ENCODE measurements around the gene RPL32.
"Not testable (repeated sequence)": the region's sequence is repeated elsewhere in the genome, so short reads cannot be mapped to it uniquely, and the experiment has no call there.

Gene RPL32

DNA sequence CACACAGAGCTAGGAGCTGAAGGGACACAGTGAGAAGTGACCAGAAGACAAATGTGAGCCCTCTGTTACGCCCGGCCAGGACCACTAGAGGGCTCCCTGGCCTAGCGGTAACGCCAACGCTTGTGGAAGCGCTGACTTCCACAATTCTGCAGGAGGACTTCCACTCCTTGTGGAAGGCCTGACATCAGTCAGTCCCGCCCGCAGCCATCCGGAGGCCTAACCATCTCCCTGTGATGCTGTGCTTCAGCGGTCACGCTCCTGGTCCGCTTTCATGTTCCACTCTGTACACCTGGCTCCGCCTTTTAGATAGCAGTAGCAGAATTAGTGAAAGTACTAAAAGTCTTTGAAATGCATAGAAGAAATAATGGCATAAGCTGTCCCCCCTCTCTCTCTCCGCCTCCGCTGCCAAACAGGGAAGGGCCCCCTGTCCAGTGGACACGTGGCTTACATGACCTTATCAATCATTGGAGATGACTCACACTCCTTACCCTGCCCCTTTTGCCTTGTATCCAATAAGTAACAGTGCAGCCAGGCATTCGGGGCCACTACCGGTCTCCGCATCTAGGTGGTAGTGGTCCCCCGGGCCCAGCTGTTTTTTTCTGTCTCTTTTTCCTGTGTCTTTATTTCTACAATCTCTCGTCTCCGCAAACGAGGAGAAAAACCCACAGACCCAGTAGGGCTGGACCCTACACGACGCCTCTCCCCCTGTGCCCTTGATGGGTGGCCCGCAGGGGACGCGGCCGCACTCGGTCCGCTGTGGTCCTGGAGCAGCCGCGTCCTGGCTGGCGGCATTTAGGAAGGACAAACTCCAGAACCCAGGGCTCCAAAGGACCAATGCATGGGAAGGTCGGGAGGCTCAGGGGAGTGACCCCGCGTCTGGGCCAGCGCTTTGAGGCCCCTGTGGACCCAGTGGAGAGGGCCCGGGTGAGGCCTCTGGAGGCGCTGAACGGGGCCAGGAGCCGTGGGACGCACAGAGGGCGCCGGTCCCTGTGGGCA is 27.0 kb upstream of the RPL32 start:
- peak; percentile 88 for DNase-seq (ENCODE audit: low spot score)

DNA sequence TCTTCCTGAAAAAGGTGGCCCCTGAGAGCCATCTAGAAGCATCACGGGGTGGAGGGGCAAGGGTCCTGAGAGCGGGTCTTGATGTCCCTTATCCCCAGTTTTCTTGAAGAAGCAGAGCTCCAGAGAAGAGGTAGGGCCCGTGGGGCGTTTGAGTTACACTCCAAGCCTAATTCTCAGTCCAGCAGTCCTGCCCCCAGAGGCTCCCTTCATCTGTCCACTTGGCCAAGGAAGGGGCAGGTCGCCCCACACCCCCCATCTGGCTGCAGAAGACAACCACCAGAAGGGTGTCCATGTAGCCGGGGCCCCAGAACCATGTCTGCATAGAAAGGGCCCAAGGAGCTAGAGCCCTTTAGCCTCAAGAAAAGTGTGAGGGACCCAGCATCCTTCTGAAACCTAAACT is 25.5 kb upstream of the RPL32 start:
- DNase-seq (ENCODE audit: low spot score): no peak

GRCh38 chr3:12865271-12865670 is 23.9 kb upstream of the RPL32 start:
- DNase-seq (ENCODE audit: low spot score): no peak

GRCh38 chr3:12862387-12862786 is 21.0 kb upstream of the RPL32 start:
- DNase-seq (ENCODE audit: low spot score): no peak

- DNase-seq (ENCODE audit: low spot score): no peak
Measured at GRCh38 chr3:12861611-12862010, 20.2 kb upstream of the RPL32 start.

DNA sequence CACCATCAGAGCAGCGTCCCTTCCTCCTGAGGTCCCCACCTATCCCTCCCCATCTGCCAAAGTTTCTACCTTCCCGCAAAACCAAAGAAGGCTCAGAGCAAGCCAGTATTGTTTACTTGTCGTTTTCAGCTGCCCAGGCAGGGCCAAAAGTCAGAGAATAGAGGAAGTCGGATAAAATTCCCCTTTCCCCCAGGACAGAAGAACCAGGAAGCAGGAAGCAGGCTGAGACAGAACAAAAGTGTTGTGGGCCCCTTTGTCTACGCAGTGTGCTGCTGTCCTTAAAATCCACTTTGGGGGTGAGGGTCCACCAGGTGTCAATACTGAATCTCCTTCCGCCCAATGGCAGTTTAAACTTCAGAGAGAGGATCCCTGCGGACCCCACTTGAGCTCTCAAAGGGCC is 18.5 kb upstream of the RPL32 start:
- DNase-seq (ENCODE audit: low spot score): no peak

DNA sequence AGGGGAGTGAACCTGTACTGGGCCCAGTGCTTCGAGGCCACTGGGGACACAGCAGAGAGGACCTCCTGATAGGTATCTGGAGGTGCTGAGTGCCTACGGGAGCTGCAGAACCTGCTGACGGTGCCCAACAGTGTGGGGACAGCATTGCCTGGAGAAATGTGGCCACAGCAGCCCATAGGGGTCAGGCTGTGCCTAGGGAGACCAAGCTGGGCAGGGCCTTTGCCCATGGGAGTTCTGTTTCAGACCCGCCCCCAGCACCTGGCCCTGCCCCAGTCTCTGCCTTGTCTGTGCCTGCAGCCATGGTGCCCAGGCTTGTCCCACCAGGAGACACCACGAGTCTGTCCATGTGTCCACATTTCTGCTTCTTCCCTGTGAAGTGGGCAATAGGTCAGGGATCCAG is 15.3 kb upstream of the RPL32 start:
- DNase-seq (ENCODE audit: low spot score): no peak

- DNase-seq (ENCODE audit: low spot score): no peak
Measured at GRCh38 chr3:12854565-12854964, 13.2 kb upstream of the RPL32 start.

DNA sequence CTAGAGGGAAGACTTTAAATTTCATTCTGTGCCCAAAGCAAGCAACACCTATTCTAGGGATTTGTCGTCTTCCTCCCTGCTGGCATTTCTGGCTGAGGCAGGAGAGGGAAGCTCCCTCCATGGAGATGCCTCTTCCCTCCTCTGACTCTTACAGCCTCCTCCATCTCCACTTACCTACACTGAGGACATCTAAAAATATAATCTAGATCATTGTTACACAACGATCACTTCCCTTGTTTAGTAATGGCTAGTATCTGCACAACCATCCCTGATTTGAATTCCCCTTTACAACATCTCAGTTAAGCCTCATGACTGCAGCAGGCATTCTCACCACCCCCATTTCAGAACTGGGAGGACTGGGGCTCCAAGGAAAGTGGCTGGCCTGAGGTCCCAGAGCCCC is 12.5 kb upstream of the RPL32 start:
- DNase-seq (ENCODE audit: low spot score): not testable (repeated sequence)

DNA sequence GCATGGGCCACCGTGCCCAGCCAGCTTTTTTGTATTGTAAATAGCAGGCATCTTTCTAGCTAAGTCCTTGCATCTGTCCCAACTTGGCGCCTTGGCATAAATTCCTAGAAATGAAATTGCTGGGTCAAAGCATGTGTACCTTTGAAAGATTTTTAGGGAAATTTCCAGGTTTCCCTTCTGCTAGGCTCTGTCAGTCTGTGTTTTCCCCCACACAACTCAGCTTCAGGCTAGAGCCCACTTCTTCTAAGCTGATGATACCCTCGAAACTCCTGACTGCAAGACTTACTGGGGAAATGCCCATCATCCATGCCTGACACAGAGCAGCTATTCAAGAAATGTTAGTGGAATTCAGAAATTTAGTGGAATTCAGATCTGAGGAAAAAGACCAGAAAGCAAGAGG is 10.8 kb upstream of the RPL32 start:
- no peak for DNase-seq (ENCODE audit: low spot score)

GRCh38 chr3:12845811-12846210 is 4.4 kb upstream of the RPL32 start:
- no peak for DNase-seq (ENCODE audit: low spot score)

- no peak for DNase-seq (ENCODE audit: low spot score)
Measured at GRCh38 chr3:12842469-12842868, 1.1 kb upstream of the RPL32 start.

DNA sequence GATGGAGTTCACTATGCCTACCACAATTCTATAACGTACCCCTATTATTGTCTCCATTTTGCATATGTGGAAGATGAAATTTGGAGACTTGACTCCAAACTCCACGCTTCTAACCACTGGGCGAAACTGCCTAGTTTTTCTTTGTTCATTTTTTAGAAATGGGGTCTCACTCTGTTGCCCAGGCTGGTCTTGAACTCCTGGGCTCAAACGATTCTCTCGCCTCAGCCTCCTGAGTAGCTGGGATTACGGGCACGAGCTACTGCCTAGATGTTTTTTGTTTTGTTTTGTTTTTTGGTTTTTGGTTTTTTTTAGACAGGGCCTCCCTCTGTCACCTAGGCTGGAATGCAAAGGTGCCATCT is 584 bp upstream of the RPL32 start:
- DNase-seq (ENCODE audit: low spot score): no peak

DNA sequence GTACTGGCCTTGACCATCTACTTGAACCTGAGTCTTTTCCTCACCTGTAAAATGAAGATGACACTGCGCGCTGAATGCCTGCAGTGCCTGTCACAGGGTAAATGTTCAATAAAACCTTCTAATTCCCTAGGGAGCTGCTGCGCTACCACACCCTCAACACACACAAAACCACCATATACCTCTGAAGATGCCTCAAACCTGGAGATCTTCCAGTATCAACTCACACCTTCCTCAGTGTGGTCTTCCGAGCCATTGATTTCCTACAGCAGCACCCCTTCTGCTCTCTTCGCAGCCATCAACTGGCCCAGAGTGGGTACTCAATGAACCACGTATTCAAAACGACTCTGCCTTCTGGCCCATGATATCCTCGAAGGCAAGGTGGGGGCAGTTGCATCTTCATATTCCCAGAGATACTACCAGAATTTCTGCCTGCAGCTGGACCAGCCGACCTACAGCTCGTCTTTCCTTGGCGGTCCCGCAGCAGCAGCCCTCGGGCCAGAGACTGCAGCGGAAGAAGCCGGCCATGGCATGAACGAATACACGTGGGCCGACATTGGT is 695 bp downstream of the RPL32 start:
- no peak for DNase-seq (ENCODE audit: low spot score)

DNA sequence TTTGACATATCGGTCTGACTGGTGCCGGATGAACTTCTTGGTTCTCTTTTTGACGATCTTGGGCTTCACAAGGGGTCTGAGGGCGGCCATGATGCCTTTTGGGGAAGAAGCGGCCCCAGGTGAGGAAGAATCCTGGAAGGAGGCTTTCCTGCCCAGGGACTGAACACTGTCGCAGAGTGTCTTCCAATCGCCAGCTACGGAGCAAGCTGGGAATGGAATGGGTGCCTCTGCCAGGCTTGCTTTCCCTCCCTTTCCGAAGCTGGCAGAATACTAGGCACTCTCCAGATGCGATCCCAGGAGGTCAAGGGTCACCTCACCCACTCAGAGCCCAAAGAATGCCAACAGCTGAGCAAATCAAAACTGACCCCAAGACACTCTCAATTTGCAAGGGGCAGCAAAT is 1.2 kb downstream of the RPL32 start:
- DNase-seq (ENCODE audit: low spot score): not testable (repeated sequence)

- no peak for DNase-seq (ENCODE audit: low spot score)
Measured at GRCh38 chr3:12839156-12839946, 2.0 kb downstream of the RPL32 start.

DNA sequence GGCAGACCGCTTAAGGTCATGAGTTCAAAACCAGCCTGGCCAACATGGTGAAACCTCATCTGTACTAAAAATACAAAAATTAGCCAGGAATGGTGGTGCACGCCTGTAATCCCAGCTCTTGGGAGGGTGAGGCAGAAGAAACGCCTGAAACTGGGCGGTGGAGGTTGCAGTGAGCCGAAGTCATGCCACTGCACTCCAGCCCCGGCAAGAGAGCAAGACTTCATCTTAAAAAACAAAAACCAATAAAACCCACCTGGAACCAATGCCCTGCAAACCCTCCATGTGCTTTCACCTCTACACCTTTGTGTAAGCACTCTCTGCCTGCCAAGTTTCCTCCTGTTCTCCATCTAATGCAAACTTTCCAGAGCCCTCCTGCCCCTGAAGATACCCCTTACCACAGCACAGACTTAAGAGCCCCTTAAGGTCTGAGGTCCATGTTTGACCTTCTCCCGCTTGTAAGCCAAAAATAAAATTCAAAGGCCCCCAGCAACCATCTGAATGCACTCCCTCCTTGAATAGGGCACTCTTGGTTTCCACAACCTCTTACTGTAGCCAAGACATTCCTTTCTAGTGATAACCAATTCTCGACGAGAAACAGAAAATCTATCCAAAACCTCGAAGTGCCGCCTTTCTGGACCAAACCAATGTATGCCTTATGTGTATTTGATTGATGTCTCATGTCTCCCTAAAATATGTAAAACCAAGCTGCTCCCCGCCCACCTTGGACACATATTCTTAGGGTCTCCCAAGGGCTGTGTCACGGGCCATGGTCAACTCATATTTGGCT is 3.0 kb downstream of the RPL32 start:
- DNase-seq (ENCODE audit: low spot score): no peak

GRCh38 chr3:12837295-12837986 is 3.9 kb downstream of the RPL32 start:
- no peak for DNase-seq (ENCODE audit: low spot score)

DNA sequence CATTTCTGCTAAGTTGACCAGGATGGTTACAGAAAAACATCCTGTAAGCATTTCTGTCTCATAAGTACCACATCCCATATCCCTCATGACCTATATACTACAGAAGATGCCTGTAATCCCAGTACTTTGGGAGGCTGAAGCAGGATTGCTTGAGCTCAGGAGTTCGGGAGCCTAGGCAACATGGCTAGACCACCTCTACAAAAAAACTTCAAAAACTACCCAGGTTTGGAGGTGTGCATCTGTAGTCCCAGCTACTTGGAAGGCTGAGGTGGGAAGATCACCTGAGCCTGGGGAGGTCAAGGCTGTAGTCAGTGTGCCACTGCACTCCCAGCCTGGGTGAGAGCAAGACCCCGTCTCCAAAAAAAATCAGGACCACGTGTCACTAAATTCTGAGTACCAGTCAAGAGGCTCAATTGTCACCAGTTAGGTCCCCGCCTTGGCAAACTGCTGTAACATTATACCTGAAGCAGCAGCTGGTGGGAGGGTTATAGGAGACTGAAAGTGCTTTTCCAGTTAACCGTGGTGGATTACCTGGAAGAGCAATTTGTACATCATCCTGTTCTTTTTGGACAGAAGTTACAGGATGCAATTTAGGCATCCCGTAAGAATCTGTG is 6.2 kb downstream of the RPL32 start:
- DNase-seq (ENCODE audit: low spot score): no peak

GRCh38 chr3:12833222-12834161 is 7.9 kb downstream of the RPL32 start:
- DNase-seq (ENCODE audit: low spot score): no peak

All from left forelimb (tissue), 1 donor.